Measurements from ENCODE around the gene ANKRA2. TPM values are rescaled to one million over a fixed set of nuclear protein-coding genes. Genes with fewer than 3 reads are reported as not detected.

The ANKRA2 gene, protein sequence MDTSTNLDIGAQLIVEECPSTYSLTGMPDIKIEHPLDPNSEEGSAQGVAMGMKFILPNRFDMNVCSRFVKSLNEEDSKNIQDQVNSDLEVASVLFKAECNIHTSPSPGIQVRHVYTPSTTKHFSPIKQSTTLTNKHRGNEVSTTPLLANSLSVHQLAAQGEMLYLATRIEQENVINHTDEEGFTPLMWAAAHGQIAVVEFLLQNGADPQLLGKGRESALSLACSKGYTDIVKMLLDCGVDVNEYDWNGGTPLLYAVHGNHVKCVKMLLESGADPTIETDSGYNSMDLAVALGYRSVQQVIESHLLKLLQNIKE
- 19.3 TPM for polyA plus RNA-seq

DNA sequence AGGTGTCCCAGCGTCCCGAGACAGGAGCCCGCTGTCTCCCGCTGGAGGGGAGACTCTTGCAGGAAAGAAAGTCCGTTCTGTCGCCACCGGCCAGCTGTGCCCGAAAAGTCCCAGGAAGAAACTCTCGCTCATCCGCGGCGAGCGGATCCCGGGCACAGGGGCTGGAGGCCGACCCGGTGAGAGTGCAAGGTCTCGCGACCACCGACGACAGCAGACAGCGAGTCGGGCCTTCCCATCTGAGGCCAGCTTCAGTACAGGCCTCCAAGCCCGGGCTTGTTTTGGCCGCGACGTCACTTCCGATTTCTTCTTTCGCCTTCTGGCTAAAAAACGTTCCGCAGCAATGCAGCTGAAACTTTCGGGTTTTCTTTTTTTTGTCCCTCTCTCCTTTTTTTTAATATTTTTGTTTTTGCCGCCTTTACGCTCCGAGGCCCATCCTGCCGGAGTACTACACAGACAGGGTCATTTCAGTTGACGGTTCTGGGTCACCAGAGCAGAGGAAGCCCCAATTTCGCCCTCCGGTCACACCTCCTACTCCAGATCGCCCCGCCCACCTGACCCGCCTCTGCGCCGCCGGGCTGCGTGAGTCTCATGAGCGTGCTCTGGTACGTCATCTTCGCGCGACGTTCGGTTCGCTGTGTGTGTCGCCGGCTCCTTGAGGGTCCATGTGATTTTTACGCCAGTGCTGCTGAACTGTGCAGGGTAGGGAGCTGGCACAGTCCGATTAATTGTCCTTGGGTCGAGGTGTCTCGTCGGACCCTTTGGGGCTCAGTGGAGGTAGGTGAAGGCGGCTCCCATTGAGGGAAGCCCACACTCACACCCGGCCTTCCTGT is at the start of gene ANKRA2, which contains the start of gene UTP15:
ANKRA2 (minus strand) TSS at position 501 of the 830 bp plus-strand sequence. CDS start 2,758 bp downstream, outside the sequence.
UTP15 (plus strand) TSS at position 605 of the 830 bp plus-strand sequence. CDS start 1,602 bp downstream, outside the sequence.
- H3K4me1 Mint-ChIP-seq: peaks cover 21 to 37% (median 30%) of the 10 kb centered on the region in 3 donors
- peak within 1 kb of the TSS; percentile 99 to 100 (median 99) for H3K27ac Mint-ChIP-seq
- H3K4me3 Mint-ChIP-seq: peak within 1 kb of the TSS; percentile 92 to 99 (median 98)
- no peaks in the 10 kb centered on the region for H3K9me3 Mint-ChIP-seq
- no peaks in the 10 kb centered on the region for H3K27me3 Mint-ChIP-seq
- peaks cover 13% of the 10 kb centered on the region for H3K36me3 Mint-ChIP-seq

DNA sequence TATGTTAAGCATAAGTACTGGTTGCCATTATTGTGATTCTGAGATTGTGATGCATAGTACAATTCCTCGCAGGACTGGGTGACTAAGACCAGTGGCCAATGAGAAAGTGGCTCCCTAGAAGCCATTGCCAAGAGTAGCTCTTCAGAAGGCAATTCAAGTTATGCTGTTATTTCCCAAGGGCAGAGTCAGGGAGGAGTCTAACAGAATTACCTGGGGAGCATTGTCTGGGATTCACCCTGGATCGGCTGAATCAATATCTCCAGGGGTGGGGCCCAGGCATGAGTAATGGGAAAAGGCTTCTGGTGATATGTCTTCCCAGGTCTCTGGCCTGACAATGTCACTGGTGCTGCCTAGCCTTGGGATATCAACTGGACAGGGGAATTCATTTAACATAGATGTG is 49.6 kb upstream of the ANKRA2 start:
- peaks cover 0 to 2% (median 0%) of the 10 kb centered on the region in 3 donors for H3K9me3 Mint-ChIP-seq
- H3K4me1 Mint-ChIP-seq: no peaks in the 10 kb centered on the region
- peaks cover 15% of the 10 kb centered on the region for H3K27me3 Mint-ChIP-seq
- H3K36me3 Mint-ChIP-seq: no peaks in the 10 kb centered on the region
- no peak overlapping the region for H3K27ac Mint-ChIP-seq
- H3K4me3 Mint-ChIP-seq: no peak overlapping the region

DNA sequence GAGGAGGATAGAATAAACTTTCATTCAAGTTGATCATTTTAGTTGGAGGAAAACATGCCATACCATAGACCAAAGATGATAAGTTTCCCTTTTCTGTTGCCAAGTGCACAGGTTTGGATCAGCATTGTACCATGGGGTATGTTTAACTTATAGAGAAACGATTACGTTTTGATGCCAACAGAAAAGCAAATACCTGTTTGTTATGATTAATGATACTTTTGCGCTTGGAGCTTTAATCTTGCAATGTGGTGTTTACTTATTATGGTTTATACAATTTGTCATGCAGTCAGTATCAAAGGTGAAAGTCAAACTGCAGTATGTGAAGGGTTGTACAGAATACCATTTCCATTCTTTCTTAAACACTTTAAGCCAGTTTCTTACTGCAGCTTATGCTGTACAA is 47.4 kb upstream of the ANKRA2 start:
- peaks cover 9% of the 10 kb centered on the region for H3K27me3 Mint-ChIP-seq
- H3K36me3 Mint-ChIP-seq: no peaks in the 10 kb centered on the region
- H3K4me3 Mint-ChIP-seq: no peak overlapping the region
- H3K27ac Mint-ChIP-seq: no peak overlapping the region
- H3K4me1 Mint-ChIP-seq: no peaks in the 10 kb centered on the region
- H3K9me3 Mint-ChIP-seq: peaks cover 0 to 2% (median 0%) of the 10 kb centered on the region in 3 donors

DNA sequence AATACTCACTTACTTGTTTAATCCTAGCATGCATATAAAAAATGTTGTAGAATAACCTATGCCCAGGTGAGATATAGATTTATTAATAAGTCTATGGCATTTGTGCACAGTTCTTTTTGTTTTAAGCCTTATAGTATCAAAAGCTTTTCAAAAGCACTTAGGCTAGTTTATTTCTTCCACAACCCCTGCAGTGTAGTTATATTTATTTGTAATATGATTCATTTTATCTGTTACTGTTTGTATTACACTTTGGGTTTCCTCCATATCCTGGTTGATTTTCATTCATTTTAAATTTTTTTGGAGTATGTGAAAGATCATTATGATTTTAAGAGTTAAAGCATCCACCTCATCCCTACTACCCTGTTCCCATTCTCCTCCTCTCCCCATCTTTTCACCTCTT is 41.8 kb upstream of the ANKRA2 start:
- no peak overlapping the region for H3K27ac Mint-ChIP-seq
- peaks cover 0 to 2% (median 0%) of the 10 kb centered on the region in 3 donors for H3K9me3 Mint-ChIP-seq
- peaks cover 2% of the 10 kb centered on the region for H3K27me3 Mint-ChIP-seq
- no peak overlapping the region for H3K4me3 Mint-ChIP-seq
- H3K4me1 Mint-ChIP-seq: peaks cover 0 to 2% (median 0%) of the 10 kb centered on the region in 3 donors
- H3K36me3 Mint-ChIP-seq: no peaks in the 10 kb centered on the region

DNA sequence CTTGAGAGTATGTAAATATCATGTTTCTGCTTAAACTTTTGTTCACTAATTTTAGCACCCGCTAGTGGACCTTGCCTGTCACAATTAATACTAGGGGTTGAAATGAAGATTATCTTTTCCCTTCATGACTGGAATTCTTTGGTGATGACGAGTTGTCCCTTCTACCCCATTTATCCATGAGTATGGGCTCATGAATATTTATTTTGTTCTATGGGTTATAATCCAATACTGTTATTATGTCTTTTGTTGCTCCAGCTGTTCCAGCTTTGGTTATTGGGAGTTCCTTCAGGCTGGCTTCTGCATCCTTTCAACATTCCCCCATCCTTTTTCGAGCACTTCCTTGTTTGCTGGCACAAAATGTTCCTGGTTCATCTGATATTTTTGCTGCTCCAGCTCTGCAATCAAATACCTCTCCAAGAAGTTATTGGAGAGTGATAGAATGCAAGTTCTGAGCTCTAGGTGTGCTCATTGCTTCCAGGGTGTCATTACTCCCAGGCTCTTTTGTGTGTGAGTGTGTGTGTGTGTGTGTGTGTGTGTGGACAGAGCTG is 40.8 kb upstream of the ANKRA2 start:
- H3K9me3 Mint-ChIP-seq: peaks cover 3 to 4% (median 4%) of the 10 kb centered on the region in 3 donors
- no peak overlapping the region for H3K4me3 Mint-ChIP-seq
- no peaks in the 10 kb centered on the region for H3K27me3 Mint-ChIP-seq
- peaks cover 2% of the 10 kb centered on the region for H3K36me3 Mint-ChIP-seq
- peaks cover 0 to 2% (median 0%) of the 10 kb centered on the region in 3 donors for H3K4me1 Mint-ChIP-seq
- H3K27ac Mint-ChIP-seq: no peak overlapping the region

DNA sequence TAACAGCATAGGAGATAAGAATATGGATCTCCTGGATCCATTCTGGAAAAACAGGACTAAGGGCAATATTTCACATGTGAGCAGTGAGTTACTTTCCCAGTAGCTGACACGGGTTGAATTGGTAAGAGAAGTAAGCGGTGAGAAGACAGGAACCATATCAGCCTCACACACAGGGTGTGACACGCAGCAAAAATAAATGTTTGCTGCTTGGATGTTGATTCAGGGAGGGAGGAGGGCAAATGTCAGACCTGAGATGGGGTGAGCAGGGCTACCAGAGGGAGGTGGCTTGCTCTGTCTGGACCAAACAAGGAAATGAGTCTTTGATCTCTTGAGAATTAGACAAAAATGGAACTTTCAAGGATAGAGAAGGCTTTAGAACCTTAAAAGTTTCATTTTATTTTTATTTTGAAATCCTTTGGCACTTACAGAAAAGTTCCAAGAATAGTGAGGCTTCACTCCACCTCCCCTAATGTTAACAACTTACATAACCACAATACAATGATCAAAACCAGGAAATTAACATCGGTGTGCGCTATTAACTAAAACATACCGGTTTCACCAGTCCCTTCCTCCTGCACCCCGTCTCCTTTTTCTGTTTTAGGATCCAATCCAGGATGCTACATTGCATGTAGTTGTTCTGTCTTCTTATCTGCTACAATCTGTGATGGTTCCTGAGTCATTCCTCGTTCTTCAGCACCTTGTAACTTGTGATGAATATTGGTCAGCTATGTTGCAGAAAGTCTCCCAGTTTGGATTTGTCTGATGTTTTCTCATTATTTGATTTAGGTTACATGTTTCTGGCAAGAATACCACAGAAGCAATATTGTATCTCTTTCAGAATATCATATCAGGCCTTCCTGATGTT is 40.0 kb upstream of the ANKRA2 start:
- peaks cover 2 to 4% (median 3%) of the 10 kb centered on the region in 3 donors for H3K9me3 Mint-ChIP-seq
- no peak overlapping the region for H3K4me3 Mint-ChIP-seq
- H3K27me3 Mint-ChIP-seq: no peaks in the 10 kb centered on the region
- peaks cover 2% of the 10 kb centered on the region for H3K36me3 Mint-ChIP-seq
- H3K27ac Mint-ChIP-seq: no peak overlapping the region
- H3K4me1 Mint-ChIP-seq: peaks cover 0 to 2% (median 0%) of the 10 kb centered on the region in 3 donors

DNA sequence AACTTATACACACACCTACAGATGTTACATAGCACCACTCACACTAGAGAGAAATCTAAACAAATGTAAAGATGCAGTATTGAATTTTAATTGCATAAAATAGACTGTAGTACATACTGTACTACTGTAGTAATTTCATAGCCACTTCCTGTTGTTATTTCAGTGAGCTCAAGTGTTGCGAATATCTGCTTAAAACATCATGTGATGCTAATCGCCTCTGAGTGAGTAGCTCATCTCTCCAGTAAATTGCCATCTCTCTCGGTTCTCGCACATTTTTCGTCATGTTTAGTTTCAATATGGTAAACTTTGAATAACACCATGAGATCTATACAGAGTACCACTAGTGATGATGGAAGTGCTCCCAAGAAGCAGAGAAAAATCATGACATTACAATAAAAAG is 38.6 kb upstream of the ANKRA2 start:
- H3K27ac Mint-ChIP-seq: no peak overlapping the region
- H3K9me3 Mint-ChIP-seq: peaks cover 3 to 4% (median 4%) of the 10 kb centered on the region in 3 donors
- no peak overlapping the region for H3K4me3 Mint-ChIP-seq
- H3K27me3 Mint-ChIP-seq: no peaks in the 10 kb centered on the region
- peaks cover 4% of the 10 kb centered on the region for H3K36me3 Mint-ChIP-seq
- peaks cover 0 to 2% (median 0%) of the 10 kb centered on the region in 3 donors for H3K4me1 Mint-ChIP-seq

DNA sequence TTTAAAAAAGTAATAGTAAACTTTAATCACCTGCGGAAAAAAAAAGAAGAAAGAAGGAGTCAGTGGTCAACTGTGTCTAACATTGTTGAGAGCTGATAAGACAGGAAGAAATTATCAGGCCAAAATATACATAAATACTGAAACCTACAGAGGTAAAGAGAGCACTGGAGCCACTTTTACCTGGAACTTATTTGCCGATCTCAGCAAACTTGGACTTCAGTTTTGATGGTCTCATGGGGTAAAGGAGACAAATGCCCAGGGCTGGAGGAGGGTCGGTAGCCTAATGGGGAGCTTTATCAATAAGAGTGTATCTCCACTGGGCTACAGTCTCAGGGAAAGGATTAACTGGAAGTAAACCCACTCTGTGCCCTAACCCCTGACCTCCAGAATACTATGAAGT is 33.9 kb upstream of the ANKRA2 start:
- Mint-ChIP-seq H3K4me1 (no peaks in the 10 kb centered on the region), H3K9me3 (peaks cover 3 to 4% (median 4%) of the 10 kb centered on the region in 3 donors), H3K27me3 (no peaks in the 10 kb centered on the region), H3K27ac (no peak overlapping the region), H3K4me3 (no peak overlapping the region), H3K36me3 (peaks cover 4% of the 10 kb centered on the region)

DNA sequence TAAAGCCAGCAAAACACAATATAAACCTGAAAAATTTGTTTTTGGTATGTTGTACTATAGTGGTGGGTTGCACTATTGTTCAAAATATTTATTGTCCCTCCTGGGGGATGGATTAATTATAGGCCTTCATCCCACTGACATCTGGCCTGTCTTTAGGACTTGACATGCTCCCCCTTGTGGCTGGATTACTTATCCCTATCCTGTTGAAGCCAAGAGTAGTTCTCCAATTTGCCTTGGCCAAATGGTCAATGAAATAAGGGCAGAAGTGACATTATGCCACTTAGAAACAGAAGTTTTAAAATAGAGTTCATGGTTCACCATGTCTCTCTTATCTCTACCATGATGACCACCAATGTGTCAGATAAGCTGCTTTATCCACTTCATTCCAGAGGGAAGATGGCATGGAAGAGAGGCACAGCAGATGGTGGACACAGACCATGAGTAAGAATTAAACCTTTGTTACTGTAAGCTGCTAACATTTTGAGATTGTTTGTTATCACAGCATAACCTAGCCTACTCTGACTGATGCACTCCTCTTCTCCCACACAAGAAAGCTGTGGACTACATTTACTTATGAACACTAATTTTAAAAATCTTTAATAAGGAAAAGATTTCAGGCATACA is 31.4 kb upstream of the ANKRA2 start:
- no peaks in the 10 kb centered on the region for H3K4me1 Mint-ChIP-seq
- H3K36me3 Mint-ChIP-seq: peaks cover 4% of the 10 kb centered on the region
- no peaks in the 10 kb centered on the region for H3K27me3 Mint-ChIP-seq
- H3K27ac Mint-ChIP-seq: no peak overlapping the region
- peaks cover 1 to 4% (median 3%) of the 10 kb centered on the region in 3 donors for H3K9me3 Mint-ChIP-seq
- H3K4me3 Mint-ChIP-seq: no peak overlapping the region

DNA sequence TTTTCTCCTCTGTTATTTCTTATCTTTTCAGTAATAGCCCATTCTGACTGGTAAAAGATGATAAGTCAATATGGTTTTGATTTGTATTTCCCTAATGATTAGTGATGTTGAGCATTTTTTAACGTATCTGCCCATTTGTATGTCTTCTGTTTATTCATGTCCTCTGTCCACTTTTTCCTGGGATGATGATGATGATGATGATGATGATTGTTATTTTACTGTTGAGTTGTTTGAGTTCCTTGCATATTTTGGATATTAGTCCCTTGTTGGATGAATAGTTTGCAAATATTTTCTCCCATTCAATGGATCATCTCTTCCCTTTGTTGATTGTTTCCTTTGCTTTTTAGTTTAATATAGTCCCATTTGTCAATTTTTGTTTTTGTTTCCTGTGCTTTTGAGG is 27.1 kb upstream of the ANKRA2 start:
- no peaks in the 10 kb centered on the region for H3K36me3 Mint-ChIP-seq
- no peak overlapping the region for H3K27ac Mint-ChIP-seq
- H3K27me3 Mint-ChIP-seq: no peaks in the 10 kb centered on the region
- H3K9me3 Mint-ChIP-seq: no peaks in the 10 kb centered on the region
- no peak overlapping the region for H3K4me3 Mint-ChIP-seq
- no peaks in the 10 kb centered on the region for H3K4me1 Mint-ChIP-seq

DNA sequence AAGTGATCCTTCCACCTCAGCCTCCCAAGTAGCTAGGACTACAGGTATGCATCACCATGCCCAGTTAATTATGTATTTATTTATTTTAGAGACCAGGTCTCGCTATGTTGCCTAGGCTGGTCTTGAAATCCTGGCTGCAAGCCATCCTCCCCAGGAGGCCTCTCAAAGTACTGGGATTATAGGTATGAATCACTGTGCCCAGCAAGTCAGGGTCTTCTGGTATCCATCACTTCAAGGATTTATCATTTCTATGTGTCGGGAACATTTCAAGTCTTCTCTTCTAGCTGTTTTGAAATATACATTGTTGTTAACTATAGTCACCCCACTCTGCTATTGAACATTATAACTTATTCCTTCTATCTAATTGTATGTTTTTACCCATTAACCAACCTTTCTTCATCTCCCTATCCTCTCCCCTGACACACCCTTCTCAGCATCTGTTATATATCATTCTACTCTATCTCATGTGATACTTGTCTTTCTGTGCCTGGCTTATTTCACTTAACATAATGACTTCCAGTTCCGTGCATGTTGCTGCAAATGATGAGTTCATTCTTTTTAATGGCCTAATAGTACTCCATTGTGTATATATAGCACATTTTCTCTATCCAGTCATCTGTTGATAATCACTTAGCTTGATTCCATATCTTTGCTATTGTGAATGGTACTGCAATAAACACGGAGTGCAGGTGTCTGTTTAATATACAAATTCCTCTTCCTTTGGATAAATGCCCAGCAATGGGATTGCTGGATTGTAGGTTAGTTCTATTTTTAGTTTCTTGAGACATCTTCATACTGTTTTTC is 26.5 kb upstream of the ANKRA2 start:
- Mint-ChIP-seq H3K27ac (no peak overlapping the region), H3K27me3 (no peaks in the 10 kb centered on the region), H3K4me3 (no peak overlapping the region), H3K9me3 (no peaks in the 10 kb centered on the region), H3K4me1 (no peaks in the 10 kb centered on the region), H3K36me3 (no peaks in the 10 kb centered on the region)

DNA sequence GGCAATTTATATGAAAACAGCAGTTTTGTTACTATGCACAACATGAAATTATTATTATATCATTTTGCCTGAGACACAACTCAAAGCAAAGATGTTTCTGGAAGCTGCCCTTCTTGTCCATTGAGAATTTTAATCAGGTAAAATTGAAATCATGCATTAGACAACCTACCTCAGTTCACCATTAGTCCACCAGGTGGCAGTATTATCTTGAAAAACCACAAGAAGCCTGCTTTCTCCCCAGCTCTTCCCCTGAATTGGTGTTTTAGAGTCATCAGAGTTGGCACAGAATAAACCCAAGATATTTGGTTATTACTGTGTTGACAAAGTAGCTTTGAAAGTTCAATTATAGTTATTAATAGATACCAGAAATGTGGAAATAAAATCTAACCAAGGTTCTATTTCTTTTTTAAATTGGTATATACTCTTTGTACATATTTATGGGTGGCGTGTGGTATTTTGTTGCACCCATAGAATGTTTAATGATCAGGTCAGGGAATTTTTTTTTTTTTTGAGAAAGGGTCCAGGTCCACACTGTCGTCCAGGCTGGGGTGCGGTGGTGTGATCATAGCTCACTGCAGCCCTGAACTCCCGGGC is 25.8 kb upstream of the ANKRA2 start:
- no peaks in the 10 kb centered on the region for H3K4me1 Mint-ChIP-seq
- no peak overlapping the region for H3K4me3 Mint-ChIP-seq
- no peaks in the 10 kb centered on the region for H3K36me3 Mint-ChIP-seq
- no peaks in the 10 kb centered on the region for H3K27me3 Mint-ChIP-seq
- H3K27ac Mint-ChIP-seq: no peak overlapping the region
- H3K9me3 Mint-ChIP-seq: no peaks in the 10 kb centered on the region

DNA sequence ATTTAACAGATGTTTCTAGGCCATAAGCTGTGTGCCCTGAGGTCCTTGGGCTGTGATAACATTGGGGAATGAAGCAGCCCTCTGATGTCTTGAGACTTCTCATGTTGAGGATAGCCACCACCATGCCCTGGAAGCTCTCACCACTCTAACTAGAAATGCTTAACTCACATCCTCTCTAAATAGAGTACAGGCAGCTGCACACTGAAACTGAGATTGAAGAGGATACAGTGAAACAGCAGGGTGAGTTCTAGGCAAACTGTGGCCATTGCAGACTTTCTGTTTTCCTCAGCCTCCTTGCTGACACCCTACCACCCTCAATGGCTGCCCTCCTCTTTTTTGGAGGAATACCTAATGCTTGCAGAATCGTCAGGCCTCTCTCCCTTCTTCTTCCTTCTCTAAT is 22.5 kb upstream of the ANKRA2 start:
- no peak overlapping the region for H3K27ac Mint-ChIP-seq
- no peaks in the 10 kb centered on the region for H3K4me1 Mint-ChIP-seq
- no peaks in the 10 kb centered on the region for H3K36me3 Mint-ChIP-seq
- no peaks in the 10 kb centered on the region for H3K9me3 Mint-ChIP-seq
- H3K27me3 Mint-ChIP-seq: no peaks in the 10 kb centered on the region
- no peak overlapping the region for H3K4me3 Mint-ChIP-seq
